SH-SY5Y (cell line): Measurements from ENCODE around the gene LUC7L3.
A peak's percentile ranks its signal among the peaks of the same experiment; 100 is the strongest.

ENCODE experiments used
- GATA2 ChIP-seq: IDR thresholded peaks from 2 replicates; pipeline ENCODE4 v1.6.1; 2011; ENCODE audit warnings: mild to moderate bottlenecking, low read depth, low read length
- GATA3 ChIP-seq: IDR thresholded peaks from 2 replicates; pipeline ENCODE4 v1.6.1; 2011; ENCODE audit warnings: low read depth, mild to moderate bottlenecking, low read length, moderate library complexity

GRCh38 chr17:50708050-50709000, 11.1 kb upstream of the LUC7L3 start:
- TF ChIP-seq GATA2 (peak; percentile 46), GATA3 (no peak)
